Midbrain (tissue), 1 donor: ENCODE results near the gene ICA1.
A peak's percentile ranks its signal among the peaks of the same experiment; 100 is the strongest.
"Not testable (repeated sequence)": the region's sequence is repeated elsewhere in the genome, so short reads cannot be mapped to it uniquely, and the experiment has no call there.

Experiments
- DNase-seq: peaks from one replicate; lab custom pipeline; 2025; lab: John Stamatoyannopoulos, UW

The ICA1 gene

DNA sequence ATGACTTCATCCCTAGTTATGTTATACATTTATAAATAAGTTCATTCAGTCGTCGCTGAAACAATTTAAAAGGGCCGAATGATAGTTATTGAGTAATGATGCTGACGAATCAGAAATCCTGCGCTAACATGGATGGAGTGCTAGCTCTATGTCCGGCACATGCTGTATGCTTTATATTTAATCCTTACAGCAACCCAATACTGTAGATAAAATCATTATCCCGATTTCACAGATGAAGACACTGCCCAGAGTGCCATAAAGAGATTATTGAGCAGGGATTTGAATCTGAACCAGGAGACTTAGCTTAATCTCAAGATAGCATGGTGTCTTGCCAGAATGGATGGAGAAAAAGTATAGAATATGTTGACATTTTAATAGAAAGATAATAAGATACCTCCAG lies 1.1 kb upstream of the ICA1 start:
- DNase-seq = no peak

DNA sequence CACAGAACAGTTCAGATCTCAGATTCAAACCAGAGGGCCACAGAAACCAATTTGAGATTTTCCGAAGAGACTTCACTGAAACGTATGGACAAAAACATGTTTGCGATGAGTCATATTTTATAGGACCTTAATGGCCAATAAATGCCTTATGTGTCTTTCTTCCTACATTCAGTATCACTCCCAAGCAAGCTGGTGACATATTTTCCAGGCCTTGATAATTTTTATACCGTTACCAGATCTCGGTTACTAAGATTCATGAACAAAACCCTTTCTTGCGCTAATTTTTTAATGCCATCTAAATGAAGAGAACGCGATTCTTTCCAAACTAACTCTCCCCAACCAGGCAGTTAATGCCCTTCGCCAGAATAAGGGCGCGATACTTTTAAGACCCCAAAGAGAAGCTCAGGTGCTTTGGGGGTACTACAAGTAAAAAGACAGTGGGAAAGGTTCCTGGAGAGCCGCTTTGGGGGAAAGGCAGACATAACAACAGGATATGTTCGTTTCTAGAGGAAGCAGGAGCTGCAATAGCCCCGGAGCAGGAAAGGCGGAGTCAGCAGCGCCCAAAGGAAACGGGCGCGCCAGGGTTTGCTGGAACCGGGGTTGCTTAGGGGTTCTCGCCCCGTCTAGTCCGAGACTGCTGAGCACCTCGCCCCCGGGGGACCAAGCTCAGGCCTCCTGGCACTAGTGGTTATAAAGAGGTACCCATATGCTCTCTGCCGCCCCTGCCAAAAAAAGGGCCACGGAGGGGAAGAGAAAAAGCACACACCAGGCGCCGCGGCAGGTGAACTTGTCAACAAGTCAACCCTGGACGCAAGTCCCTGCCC lies 884 bp downstream of the ICA1 start:
- DNase-seq = no peak

DNA sequence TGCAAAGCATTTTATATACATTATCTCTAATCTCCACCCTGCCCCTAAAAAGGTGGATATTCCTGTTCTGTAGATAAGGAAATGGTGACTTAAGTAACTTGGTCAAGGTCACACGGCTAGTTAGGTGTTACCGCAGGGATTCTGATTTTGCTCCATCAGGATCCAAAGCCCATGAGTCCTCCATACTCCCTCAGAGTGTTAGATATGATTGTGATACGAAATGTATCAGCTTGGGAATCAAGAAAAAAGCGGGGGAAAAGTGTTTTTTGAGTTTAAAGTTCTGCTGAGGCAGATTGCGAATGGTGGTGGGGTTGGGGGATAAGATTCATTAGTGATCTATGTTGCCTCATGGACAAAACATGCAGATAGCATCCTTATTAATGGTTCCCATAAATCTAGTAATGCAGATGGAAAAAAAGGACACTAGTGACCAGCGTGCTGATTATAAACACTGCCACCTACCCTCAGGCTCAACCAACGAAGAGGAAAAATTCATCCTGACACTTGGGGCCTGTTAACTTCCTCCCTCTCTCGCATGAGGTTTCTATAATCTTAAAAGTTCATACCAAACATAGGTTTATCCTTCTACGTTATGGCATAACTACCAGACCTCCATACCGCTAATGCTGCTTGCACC lies 2.3 kb downstream of the ICA1 start:
- DNase-seq = no peak

DNA sequence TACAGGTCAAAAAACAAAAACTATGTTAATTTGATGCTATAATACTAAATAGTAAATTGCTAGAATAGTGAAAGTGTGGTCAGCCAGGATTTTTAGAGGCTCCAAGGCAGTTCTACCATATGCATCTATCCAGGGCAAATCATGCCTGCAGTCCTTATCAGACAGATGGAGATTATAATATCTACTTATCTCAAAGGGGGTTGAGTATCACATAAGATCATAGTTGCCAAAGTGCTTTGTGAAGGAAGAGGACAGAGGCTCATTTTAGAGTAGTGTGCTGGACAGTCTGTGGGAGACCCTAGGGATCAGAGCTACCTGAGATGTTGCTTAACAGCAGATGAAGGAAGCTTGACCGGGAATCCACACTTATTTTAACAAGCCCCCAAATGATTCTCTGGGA lies 3.2 kb downstream of the ICA1 start:
- no peak for DNase-seq

DNA sequence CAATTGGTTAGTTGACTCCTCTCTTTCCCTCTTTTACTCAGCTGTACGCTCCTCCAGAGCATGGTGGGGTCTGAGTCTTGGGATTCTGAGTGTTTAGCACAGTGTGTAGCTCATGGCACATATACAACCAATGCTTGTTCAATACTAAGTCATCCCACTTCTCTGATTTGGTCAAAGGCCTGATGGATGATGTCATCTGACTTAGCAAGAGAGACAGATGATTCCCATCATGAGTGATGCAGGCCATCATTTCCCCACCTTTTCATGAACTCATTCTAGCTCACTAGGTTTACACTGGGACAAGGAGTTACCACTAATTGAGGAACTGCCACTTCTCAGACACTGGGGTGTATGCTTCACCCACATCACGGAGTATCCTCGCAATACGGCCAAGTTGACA lies 3.8 kb downstream of the ICA1 start:
- no peak for DNase-seq

DNA sequence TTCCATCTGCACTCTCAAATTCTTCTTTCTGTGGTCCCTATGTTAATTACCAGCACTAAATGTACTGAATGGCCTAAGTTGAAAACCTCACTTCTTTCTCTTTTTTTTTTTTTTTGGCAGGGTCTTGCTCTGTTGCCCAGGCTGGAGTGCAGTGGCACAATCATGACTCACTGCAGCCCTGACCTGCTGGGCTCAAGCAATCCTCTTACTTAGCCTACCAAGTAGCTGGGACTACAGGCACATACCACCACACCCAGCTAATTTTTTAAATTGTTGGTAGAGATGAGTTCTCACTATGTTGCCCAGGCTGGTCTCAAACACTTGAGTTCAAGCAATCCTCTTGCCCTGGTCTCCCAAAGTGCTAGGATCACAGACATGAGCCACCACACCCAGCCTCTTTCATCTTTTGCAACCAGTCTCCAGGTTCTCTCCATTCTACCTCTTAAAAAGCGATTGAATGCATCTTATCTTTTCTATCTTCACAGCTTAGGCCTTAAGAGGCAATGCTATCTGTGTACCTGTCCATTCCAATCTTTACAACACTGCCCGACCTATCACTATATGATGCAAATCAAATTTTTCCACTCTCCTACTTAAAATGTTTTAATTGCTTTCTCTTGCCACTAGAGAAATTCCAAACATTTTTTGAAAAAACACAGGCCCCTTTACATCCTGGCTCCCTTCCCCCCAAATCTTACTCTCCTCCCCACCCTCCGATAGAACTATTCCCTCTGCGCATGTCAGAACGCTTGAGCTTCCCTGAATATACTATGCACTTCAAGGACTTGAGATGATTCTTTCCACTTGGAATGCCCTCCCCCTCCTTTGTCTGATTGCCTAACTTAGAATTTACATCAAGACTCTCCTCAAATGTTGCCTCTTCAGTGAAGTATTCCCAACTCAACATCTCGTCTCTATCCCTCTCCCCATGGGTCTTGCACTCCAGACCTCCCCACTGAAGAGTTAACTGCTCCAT lies 6.0 kb downstream of the ICA1 start:
- DNase-seq = no peak

DNA sequence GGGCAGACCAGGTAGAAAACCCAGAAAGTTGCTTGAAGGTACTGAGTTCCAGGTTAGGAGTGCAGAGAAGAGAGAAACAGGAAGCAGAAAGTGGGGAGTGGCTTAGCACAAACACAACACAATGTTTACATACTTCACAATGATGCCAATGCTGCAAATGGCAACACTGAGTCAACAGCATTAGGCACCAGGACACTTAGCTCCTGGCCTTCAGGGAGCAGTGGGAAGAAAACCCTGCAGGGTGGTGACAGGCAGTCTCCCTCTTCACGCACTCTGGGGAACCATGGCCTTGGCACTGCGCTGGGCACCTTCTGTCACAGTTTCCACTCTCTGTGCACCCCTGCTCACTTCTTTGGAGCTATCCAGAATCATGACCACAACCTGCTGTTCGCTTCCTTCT lies 7.3 kb downstream of the ICA1 start:
- no peak for DNase-seq

DNA sequence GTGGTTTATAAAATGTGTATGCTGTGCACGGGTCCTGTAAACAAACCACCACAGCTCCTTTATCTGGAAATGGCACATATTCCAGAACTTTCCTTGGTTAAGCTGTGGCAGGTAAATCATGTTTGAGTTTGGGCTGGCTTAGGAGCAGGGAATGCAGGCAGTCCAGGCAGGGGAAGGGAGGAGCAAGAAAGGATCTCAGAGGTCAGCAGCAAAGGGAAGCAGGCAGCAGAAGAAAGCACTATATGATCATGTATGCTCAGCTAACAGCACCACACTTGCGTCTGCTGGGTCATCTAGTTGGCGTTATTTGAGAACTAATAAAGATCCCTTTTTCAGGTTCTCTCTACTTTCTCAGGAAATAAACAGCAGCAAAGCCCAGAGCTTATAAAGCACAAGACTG lies 7.8 kb downstream of the ICA1 start:
- DNase-seq = no peak

DNA sequence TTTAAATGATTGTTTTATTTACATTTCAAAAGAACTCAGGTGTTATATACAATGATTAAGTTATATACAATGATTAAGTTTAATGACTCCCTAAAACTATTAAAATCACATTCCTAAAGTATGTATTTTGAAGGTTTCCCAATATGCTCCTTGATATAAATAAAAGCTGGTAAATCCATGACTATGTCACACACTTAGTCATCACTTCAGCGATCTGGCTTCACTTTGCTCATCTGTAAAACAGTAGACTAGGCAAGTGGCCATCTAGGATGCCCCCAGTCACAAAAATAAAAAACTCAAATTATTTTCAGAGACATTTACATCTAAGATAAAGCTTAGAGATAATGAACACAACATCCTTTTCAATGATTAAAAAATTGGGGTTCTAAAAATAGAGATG lies 10.8 kb downstream of the ICA1 start:
- no peak for DNase-seq

DNA sequence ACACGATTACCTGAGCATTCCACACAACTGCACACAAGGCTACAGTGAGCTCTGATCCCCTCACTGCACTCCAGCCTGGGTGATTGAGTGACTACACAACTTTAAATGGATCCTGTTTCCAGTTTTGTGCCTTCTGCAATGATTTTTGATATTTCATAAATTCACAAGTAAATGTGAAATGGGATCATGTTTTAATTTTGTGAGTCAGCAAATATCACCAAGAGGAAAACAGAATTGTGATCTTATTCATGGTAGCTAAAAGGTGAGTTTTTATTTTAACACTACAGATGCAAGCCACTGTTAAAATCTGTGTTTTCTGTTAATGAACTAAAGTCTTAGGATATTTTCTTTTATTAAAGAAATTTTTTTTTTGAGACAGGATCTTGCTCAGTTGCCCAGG lies 11.4 kb downstream of the ICA1 start:
- no peak for DNase-seq

DNA sequence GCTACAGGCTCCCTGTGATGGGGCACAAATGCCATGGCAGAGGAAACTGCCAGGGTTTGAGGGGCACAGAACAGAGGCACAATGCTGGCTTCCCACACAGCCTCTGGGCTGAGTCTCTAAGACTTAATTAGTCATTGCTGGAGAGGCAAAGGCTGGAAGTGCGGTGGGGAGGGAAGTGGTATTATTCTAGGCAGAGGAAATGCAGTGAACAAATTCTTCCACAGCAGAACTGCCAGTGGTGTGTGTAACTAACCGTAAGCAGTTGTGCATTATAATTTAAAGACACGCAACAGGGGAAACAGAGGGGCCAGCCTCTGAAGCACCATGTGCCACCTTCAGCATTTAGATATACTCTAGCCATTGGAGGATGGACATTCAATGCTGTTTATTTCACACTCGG lies 12.8 kb downstream of the ICA1 start:
- DNase-seq = no peak

DNA sequence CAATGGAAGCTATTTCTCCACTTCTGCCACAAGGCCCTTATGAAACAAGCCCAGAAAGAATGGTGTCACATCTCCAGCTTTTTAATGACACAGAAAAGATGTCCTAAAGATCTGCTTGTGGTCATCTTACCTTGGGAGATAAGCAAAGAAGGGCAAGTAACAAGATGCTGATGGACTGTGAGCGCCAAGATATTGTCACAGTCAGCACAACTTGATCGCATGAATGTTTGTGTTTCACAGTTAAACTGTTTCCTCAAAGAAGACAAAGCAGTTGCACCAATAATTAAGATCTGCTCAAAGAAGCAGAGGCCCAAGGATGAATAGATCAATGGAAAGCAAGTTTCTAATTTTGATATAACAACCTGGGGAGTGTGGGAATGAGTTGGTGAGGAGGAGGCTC lies 15.9 kb downstream of the ICA1 start:
- no peak for DNase-seq

DNA sequence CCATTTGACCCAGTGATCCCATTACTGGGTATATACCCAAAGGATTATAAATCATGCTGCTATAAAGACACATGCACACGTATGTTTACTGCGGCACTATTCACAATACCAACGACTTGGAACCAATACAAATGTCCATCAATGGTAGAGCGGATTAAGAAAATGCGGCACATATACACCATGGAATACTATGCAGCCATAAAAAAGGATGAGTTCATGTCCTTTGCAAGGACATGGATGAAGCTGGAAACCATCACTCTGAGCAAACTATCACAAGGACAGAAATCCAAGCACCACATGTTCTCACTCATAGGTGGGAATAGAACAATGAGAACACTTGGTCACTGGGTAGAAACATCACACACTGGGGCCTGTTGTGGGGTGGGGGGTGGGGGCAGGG lies 16.9 kb downstream of the ICA1 start:
- not testable (repeated sequence) for DNase-seq

DNA sequence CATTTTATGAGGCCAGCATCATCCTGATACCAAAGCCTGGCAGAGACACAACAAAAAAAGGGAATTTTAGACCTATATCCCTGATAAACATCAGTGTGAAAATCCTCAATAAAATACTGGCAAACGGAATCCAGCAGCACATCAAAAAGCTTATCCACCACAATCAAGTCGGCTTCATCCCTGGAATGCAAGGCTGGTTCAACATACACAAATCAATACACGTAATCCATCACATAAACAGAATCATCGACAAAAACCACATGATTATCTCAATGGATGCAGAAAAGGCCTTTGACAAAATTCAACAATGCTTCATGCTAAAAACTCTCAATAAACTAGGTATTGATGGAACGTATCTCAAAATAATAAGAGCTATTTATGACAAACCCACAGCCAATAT lies 18.9 kb downstream of the ICA1 start:
- not testable (repeated sequence) for DNase-seq

DNA sequence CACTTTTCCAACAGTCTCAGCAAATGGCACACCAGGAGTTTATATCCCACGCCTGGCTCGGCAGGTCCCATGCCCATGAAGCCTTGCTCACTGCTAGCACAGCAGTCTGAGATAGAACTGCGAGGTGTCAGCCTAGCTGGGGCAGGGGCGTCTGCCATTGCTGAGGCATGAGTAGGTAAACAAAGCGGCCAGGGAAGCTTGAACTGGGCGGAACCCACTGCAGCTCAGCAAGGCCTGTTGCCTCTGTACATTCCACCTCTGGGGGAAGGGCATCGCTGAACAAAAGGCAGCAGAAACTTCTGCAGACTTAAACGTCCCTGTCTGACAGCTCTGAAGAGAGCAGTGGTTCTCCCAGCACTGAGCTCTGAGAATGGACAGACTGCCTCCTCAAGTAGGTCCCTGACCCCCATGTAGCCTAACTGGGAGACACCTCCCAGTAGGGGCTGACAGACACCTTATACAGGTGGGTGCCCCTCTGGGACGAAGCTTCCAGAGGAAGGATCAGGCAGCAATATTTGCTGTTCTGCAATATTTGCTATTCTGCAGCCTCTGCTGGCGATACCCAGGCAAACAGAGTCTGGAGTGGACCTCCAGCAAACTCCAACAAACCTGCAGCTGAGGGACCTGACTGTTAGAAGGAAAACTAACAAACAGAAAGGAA lies 22.1 kb downstream of the ICA1 start:
- DNase-seq = not testable (repeated sequence)

DNA sequence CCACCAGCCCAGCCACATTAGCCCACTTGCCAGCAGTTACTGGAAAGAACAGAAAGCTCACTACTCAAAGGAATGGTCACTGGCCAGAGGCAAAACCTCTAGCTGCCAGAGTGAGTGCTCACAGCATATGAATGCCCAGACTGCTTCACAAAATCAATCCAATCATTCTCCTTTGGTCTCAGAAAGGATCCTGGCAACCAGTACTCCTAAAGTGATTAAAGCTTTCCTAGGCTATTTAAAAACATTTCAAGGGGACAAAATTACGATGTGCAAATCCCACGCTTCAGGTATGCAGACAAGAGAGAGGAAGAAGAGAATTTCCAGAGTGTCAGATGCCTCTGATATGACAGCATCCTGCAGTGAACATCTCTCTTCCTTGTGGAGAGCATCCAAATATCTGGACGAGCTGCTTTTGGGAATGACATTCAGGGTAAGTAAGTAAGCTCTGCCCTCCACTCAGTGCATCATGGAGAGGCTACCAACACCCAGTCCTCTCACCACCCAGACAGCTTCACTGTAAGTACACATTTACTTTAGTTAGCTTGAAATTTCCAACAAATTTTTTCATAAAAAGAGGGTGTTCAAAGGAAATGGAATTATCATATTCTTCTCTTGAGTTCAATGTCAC lies 25.1 kb downstream of the ICA1 start:
- peak; percentile 4 for DNase-seq

DNA sequence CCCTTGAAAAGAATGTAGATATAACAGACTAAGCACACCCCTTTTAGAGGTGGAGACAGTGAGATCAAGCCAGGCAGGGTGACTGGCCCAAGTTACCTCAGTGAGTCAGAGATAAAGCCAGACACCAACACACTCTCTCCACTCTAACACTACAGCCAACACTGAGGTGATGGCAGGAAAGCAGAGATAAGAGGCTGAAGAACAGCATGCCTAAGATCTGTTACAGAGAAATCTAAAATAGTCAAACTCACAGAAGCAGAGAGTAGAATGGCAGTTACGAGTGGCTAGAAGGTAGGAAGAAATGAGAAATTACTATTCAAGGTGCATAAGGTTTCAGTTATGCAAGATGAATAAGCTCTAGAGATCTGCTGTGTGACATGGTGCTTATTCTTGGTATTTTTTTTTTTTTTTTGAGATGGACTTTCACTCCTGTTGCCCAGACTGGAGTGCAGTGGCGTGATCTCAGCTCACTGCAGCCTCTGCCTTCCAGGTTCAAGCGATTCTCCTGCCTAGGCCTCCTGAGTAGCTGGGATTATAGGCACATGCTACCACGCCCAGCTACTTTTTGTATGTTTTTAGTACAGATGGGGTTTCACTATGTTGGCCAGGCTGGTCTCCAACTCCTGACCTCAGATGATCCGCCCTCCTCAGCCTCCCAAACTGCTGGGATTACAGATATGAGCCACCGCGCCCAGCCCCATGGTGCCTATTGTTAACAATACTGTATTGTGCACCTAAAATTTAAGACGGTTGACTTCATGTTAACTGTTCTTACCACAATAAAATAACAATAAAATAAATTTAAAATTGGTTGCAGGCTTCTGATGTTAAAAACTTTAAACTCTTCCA lies 28.7 kb downstream of the ICA1 start:
- no peak for DNase-seq

DNA sequence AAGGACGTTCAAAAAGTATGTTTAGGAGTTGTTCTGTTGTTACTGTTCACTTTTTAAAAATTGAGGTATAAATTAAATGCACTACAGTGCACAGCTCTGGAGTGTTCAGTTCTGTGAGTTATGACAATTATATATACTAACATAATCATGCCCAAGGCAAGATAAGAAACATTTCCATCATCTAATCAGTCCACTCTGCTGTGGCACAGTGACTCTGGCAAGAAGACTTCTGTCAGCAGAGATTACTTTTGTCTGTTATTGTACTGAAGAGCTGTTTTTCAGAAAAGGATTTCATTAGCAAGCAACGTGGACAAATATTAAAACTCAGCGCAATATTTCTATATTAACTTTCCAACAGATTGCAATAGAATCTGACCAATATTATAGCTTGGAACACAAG lies 32.0 kb downstream of the ICA1 start:
- DNase-seq = no peak

DNA sequence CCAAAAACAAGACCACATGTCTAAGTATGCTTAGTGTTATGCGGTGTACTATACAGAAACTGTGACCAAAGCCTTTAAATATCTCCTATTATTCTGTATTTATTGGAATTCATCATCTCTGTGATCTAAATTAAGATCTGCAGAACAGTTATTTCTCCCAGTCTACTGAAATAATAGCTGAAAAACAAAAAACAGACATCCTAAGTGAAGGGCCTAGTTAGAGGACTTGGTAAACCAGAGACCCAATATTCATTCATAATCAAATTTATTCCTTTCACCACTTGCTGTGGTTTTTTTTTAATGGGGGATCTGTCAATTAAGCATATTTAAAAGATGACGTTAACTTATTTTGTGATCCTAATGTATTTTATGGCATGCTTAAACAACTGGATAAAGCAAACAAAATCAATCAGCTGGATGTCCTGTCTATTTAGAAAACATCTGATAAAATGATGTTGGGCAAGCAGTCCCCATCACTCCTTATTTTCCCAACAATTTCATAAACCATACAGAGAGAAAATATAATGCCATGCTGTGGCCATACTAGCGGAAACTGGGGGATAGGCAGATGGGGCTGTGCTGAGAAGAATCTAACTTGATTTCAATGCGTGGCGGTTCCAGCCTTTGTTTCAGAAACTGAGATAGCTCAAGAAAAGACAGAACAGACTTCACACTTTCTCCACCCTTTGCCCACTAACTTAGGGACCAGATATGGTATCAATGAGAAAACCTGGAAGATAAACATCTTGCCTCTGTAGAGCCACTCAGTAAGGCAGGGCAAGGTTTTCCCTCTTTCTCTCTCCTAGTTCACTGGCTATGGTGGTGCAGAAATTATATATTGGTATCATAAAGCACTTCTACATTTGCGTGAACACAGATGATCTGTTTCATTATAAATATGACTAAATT lies 32.9 kb downstream of the ICA1 start:
- no peak for DNase-seq

DNA sequence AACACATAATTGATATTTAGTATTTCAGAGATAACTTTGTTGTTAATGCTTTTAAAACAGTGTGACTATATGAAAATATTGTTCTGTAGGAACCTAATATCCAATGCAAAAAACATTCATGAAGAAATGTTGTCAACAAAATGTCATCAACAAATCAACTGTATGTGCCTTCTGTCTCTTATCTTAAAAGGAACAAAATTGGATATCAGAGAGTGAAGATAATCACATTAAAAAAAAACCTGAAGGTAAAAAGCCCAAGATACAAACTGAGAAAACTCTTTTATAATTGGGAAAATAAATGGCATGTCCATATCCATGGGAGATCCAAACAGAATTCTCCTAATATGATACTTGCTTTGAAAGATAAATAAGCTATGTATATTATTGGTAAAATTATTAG lies 33.9 kb downstream of the ICA1 start:
- no peak for DNase-seq
